ENCODE results near the gene CCR5.
"Not testable (repeated sequence)": the region's sequence is repeated elsewhere in the genome, so short reads cannot be mapped to it uniquely, and the experiment has no call there.

Gene CCR5

GRCh38 chr3:46388847-46389246 lies 18.1 kb downstream of the CCR5 start:
- DNase-seq: not testable (repeated sequence)

- no peak for DNase-seq
Measured at GRCh38 chr3:46389306-46389705, 18.6 kb downstream of the CCR5 start.

GRCh38 chr3:46391526-46391925 lies 20.8 kb downstream of the CCR5 start:
- not testable (repeated sequence) for DNase-seq

GRCh38 chr3:46393011-46393410 lies 22.3 kb downstream of the CCR5 start:
- DNase-seq: no peak

- no peak for DNase-seq
Measured at GRCh38 chr3:46393554-46394434, 23.0 kb downstream of the CCR5 start.

- DNase-seq: no peak
Measured at GRCh38 chr3:46395210-46395661, 24.5 kb downstream of the CCR5 start.

GRCh38 chr3:46395766-46396530 lies 25.2 kb downstream of the CCR5 start:
- DNase-seq: no peak

GRCh38 chr3:46397111-46397510 lies 26.4 kb downstream of the CCR5 start:
- DNase-seq: no peak

- DNase-seq: no peak
Measured at GRCh38 chr3:46398186-46398955, 27.6 kb downstream of the CCR5 start.

- no peak for DNase-seq
Measured at GRCh38 chr3:46399098-46399497, 28.4 kb downstream of the CCR5 start.

- no peak for DNase-seq
Measured at GRCh38 chr3:46399557-46399956, 28.8 kb downstream of the CCR5 start.

- no peak for DNase-seq
Measured at GRCh38 chr3:46400000-46400734, 29.4 kb downstream of the CCR5 start.

GRCh38 chr3:46400846-46401245 lies 30.1 kb downstream of the CCR5 start:
- DNase-seq: no peak

GRCh38 chr3:46401579-46401978 lies 30.8 kb downstream of the CCR5 start:
- DNase-seq: no peak

GRCh38 chr3:46402902-46403301 lies 32.2 kb downstream of the CCR5 start:
- not testable (repeated sequence) for DNase-seq

GRCh38 chr3:46405301-46406019 lies 34.7 kb downstream of the CCR5 start:
- no peak for DNase-seq

GRCh38 chr3:46406443-46406787 lies 35.7 kb downstream of the CCR5 start:
- peak; percentile 21 for DNase-seq

GRCh38 chr3:46406788-46407611 lies 36.3 kb downstream of the CCR5 start, which contains the start of the genes CCR5AS and CCRL2:
CCR5AS (minus strand) TSS chr3:46407066.
CCRL2 (plus strand) TSS chr3:46407259; CDS start chr3:46408080, 821 bp downstream.
- peak; percentile 59 for DNase-seq

- no peak for DNase-seq
Measured at GRCh38 chr3:46407970-46408369, 37.2 kb downstream of the CCR5 start.

GRCh38 chr3:46408853-46409252 lies 38.1 kb downstream of the CCR5 start:
- DNase-seq: no peak
